ENCODE measurements around the gene WDSUB1.
A peak's percentile ranks its signal among the peaks of the same experiment; 100 is the strongest.

The WDSUB1 gene

GRCh38 chr2:159298967-159299366 lies 12.5 kb upstream of the WDSUB1 start:
- TF ChIP-seq CTCF (IDR thresholded peaks at IDR 0.05; ENCODE audit: borderline replicate concordance, insufficient read depth, low read depth, low read length), result no peak
- H3K4me3 ChIP-seq (ENCODE audit: low read depth, low read length), result no peak overlapping the region

- TF ChIP-seq CTCF (IDR thresholded peaks at IDR 0.05; ENCODE audit: borderline replicate concordance, insufficient read depth, low read depth, low read length), result no peak
- no peak overlapping the region for H3K4me3 ChIP-seq (ENCODE audit: low read depth, low read length)
These were observed 10.7 kb upstream of the WDSUB1 start for GRCh38 chr2:159297042-159297707.

GRCh38 chr2:159292157-159292556 lies 5.7 kb upstream of the WDSUB1 start:
- TF ChIP-seq CTCF (IDR thresholded peaks at IDR 0.05; ENCODE audit: borderline replicate concordance, insufficient read depth, low read depth, low read length), result no peak
- no peak overlapping the region for H3K4me3 ChIP-seq (ENCODE audit: low read depth, low read length)

GRCh38 chr2:159290289-159290907 lies 3.9 kb upstream of the WDSUB1 start:
- H3K4me3 ChIP-seq (ENCODE audit: low read depth, low read length), result no peak overlapping the region
- TF ChIP-seq CTCF (IDR thresholded peaks at IDR 0.05; ENCODE audit: borderline replicate concordance, insufficient read depth, low read depth, low read length), result no peak

GRCh38 chr2:159287733-159288132 lies 1.2 kb upstream of the WDSUB1 start:
- TF ChIP-seq CTCF (IDR thresholded peaks at IDR 0.05; ENCODE audit: borderline replicate concordance, insufficient read depth, low read depth, low read length), result no peak
- no peak overlapping the region for H3K4me3 ChIP-seq (ENCODE audit: low read depth, low read length)

GRCh38 chr2:159286709-159287441 lies 372 bp upstream of the WDSUB1 start:
- peak overlapping the region; percentile 83 for H3K4me3 ChIP-seq (ENCODE audit: low read depth, low read length)
- TF ChIP-seq CTCF (IDR thresholded peaks at IDR 0.05; ENCODE audit: borderline replicate concordance, insufficient read depth, low read depth, low read length), result no peak

All from GM12875 (cell line).